ENCODE results near the gene STAB2.

STAB2 gene

GRCh38 chr12:103768467-103769123 is 181.5 kb downstream of the STAB2 start:
- no peak overlapping the region for H3K4me3 ChIP-seq

DNA sequence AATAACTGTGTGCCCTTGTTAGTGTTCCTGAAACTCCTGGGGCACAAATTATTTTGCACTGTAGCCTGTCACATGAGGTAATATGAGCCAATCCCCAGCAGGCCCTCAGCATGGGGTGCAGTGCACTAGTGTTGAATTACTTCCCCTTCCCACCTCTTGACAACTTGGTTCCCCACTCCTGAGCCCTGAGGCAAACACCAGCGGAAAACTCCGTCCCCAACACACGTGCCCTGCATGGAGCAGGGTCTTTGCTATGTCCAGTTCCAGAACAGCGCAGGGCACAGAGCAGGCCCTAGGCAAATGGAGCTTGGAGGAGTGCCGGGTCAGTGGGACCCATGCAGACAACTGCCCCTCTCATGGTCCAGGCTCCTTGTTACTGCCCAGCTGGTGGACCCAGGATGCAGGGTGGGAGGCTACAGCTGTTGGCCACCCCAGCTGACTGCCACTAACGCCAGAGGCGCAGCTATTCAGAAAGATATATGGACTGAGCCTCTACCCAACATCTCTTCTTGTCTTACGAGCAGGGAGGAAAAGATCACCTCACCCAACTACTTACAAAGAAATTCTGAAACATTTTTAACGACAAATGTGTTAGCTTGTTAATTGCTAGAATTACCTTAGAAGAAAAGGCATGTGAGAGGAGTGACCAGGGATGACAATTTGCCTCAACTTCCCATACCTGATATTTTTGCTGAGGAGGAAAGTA is 182.3 kb downstream of the STAB2 start:
- Histone ChIP-seq H3K27ac (no peak overlapping the region), H3K4me3 (no peak overlapping the region)

More at GRCh38 chr12:103768467-103769123, 181.5 kb downstream of the STAB2 start:
- no peak overlapping the region for H3K27ac ChIP-seq

GRCh38 chr12:103771466-103771865 is 184.4 kb downstream of the STAB2 start:
- H3K4me3 ChIP-seq, result no peak overlapping the region
- H3K27ac ChIP-seq, result no peak overlapping the region

DNA sequence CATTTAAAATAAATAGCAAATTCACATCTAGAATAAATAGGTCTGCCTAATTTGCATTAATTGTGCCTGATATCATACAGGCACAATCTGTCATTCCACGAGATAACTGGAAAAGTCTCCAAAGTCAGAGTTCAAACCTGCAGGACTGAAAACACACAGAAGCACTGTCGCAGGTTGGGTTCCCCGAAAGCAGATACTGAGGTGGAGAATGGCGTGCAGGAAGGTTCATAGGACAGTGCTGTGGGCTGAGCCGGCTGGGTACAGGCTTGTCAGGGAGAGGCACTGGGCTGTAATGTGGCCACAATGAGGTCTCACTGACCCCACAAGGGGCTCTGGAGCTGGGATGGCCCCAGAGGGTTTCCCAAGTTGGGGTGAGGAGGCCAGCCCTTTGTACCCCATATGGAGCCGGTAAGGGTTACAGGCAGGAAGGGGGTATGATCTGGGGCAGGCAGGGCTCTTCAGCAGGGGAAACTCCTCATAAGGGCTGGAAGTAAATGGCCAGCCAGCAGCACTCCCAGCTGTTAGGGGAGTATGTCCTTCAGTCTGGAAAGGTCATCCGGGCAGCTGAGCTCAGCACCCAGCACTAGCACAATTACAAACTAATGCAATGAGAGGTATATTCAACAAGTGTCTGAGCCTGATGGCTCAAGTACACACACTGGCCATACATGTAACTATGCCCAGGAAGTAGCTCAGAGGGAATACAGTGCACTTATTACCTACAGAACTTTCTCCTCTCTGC is 185.5 kb downstream of the STAB2 start:
- no peak overlapping the region for H3K4me3 ChIP-seq
- no peak overlapping the region for H3K27ac ChIP-seq

DNA sequence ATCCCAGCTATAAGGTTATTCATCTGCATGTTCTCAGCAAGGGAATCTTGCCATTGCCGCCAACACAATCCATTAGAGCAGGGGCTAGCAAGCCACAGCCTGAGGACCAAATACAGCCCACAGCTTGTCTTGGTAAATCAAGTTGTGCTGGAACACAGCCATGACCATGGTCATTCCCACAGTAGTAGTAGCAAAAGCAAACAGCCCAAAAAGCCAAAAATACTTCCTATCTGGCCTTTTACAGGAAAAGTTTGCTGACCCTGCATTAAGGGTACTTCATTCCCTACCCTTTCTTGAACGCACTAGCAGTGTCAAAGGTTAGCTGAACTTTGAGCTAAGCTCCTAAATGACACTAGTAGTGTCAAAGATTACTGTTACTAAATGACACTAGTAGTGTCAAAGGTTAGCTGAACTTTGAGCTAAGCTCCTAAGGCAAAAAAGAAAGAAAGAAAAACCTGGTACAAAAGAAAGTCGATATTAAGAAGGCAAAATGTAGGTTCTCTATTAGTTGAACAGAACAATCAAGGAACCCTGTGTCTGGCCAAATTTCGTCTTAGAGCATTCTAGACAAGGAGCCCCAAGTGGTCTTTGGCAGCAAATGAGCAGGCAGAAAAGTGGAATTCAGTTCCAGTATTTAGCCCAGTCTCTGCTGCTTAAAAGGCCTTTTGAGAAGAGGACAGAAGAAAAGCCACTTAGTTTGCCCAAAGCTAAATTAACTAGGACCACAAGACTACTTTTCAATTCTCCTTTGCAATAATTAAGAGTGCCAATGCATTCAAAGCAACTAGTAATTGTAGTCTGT is 186.2 kb downstream of the STAB2 start:
- Histone ChIP-seq H3K27ac (no peak overlapping the region), H3K4me3 (no peak overlapping the region)

- Histone ChIP-seq H3K27ac (no peak overlapping the region), H3K4me3 (no peak overlapping the region)
Observed at GRCh38 chr12:103774977-103775560, 188.0 kb downstream of the STAB2 start.

DNA sequence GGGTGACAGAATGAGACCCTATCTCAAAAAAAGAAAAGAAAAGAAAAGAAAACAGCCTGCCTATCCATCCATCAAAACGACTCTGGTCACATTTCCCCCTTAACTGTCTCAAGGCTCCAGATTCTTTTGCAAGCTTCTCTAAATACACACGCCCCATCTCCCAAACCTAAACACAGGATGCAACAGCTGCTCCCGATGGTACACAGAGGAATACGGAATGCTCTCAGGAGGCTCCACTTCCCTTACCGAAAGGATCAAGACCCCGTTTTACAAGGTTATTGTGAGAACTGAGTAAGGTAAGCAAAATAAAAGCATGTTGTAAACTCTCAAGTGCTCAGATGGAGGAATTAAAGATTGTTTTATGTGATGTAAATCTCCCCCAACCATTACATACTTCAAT is 191.7 kb downstream of the STAB2 start:
- H3K27ac ChIP-seq, result no peak overlapping the region
- H3K4me3 ChIP-seq, result no peak overlapping the region

GRCh38 chr12:103779410-103780092 is 192.5 kb downstream of the STAB2 start:
- Histone ChIP-seq H3K4me3 (no peak overlapping the region), H3K27ac (no peak overlapping the region)

DNA sequence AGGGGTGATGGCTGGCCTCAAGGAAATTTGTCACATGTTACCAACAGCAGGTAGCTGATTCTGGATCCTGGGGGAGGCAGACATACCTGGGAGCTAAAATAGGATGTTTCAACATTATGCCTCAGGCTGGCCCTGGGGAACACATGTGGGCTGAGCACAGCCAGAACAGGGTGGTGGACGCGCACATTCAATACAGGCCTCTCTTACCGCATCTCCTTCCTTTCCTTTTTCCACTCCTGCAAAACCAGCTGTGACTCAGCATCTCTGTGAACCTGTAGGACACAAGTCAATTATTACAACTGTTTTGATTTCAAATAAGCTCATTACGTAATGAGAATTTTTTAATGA is 193.0 kb downstream of the STAB2 start:
- H3K4me3 ChIP-seq, result no peak overlapping the region
- no peak overlapping the region for H3K27ac ChIP-seq

DNA sequence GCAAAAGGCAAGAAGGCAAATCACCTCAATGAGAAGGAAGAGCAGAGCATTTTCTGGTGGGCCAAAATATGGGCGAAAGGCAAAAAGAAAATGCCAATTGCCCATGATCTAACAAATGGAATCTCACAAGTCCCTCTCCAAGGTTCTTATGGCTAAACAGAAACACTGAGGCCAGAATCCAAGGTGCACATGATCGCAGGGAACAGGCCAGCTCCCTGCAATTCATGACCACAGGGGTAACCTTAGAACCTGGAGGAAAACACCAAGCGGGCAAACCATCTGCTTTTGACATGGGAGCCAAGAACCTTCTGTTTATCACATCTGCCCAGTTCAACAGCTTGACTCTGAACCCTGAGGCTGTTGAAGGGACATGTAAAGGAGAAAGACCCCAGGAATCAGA is 193.9 kb downstream of the STAB2 start:
- H3K4me3 ChIP-seq, result no peak overlapping the region
- no peak overlapping the region for H3K27ac ChIP-seq

DNA sequence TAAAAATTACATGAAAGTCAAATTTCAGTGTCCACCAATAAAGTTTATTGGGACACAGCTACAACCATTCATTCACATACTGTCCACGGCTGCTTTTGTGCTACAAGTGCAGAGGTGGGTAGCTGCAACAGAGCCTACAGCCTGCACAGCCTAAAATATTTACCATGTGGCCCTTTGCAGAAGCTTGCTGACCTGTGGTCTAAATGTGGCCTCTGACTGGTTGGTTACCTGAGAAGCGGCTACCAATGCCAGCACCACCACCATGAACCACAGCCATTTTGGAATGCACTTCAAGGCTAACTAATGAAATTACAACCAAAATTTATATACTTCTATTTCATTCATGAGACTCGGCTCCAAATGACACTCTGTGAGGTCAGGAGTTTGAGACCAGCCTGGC is 195.3 kb downstream of the STAB2 start:
- H3K27ac ChIP-seq, result no peak overlapping the region
- no peak overlapping the region for H3K4me3 ChIP-seq

DNA sequence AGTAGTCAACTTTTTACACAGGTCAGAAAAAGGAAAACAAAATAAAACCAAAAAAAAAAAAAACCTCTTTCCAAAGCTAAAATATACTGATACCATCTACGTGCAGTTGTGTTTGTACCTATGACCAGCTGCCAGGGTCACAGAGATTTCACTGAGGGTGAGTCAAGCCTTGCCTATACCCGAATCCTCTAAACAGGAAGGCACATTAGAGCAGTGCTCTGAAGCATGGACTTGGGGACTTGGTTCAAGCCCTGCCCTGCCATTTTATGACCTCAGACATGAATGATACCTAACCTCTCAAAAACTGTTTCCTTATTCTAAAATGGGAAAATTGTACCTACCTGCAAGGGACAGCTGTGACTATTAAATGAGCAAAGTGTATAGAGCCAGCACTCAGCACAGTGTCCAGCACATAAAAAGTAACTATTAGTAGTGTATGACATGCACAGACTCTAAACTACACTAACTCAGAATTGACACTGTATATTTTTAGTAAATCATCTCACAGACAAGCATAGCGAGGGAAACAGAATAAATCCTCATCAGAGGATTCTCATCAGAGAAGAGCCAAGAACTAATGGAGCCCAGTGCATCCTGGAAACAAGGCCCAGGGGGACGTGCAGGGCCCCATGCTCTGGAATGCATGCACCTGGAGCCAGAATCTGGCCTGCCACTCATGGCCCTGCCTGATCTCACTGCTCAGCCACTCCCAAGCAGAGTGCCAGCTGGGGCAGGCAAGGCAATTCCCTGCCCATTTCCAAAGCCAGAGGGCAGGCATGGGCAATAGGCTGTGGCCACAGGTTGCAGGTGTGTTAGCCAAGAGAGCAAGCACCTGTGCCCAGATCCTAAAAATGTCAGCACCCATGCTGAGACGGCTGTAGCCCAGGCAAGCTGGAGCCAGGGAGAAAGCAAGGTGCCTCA is 196.9 kb downstream of the STAB2 start:
- Histone ChIP-seq H3K4me3 (no peak overlapping the region), H3K27ac (no peak overlapping the region)

GRCh38 chr12:103785243-103786031 is 198.4 kb downstream of the STAB2 start:
- no peak overlapping the region for H3K27ac ChIP-seq
- H3K4me3 ChIP-seq, result no peak overlapping the region

- Histone ChIP-seq H3K4me3 (no peak overlapping the region), H3K27ac (no peak overlapping the region)
Observed at GRCh38 chr12:103786201-103786600, 199.1 kb downstream of the STAB2 start.

GRCh38 chr12:103791350-103791920 is 204.4 kb downstream of the STAB2 start:
- Histone ChIP-seq H3K27ac (no peak overlapping the region), H3K4me3 (no peak overlapping the region)

GRCh38 chr12:103793046-103793445 is 206.0 kb downstream of the STAB2 start:
- no peak overlapping the region for H3K4me3 ChIP-seq
- H3K27ac ChIP-seq, result no peak overlapping the region

- no peak overlapping the region for H3K4me3 ChIP-seq
Observed at GRCh38 chr12:103793512-103794045, 206.5 kb downstream of the STAB2 start.

More at GRCh38 chr12:103793512-103794045, 206.5 kb downstream of the STAB2 start:
- no peak overlapping the region for H3K27ac ChIP-seq
